Activated CD8-positive, alpha-beta memory T cell treated with anti-CD3 and anti-CD28 coated beads for 48 hours (primary cell): ENCODE results near the gene LRRC1.

Experiments used
- DNase-seq, 3 experiments: peaks; one replicate each; pipeline ENCODE4 v3.0.0-alpha.2; 2020; ENCODE audit warnings: low read depth in 2 of 3, low spot score in 2 of 3

The LRRC1 gene

GRCh38 chr6:53813801-53814200, 19.0 kb downstream of the LRRC1 start:
- DNase-seq = no peak

GRCh38 chr6:53814353-53814752, 19.5 kb downstream of the LRRC1 start:
- DNase-seq = no peak

- no peak for DNase-seq
These were observed 20.7 kb downstream of the LRRC1 start for GRCh38 chr6:53815381-53816119.

- DNase-seq = no peak
These were observed 24.2 kb downstream of the LRRC1 start for GRCh38 chr6:53818858-53819609.

GRCh38 chr6:53822401-53823125, 27.8 kb downstream of the LRRC1 start:
- no peak for DNase-seq

GRCh38 chr6:53824714-53825113, 29.9 kb downstream of the LRRC1 start:
- DNase-seq = no peak

- DNase-seq = no peak
These were observed 30.9 kb downstream of the LRRC1 start for GRCh38 chr6:53825532-53826321.

GRCh38 chr6:53827531-53827930, 32.7 kb downstream of the LRRC1 start:
- no peak for DNase-seq

GRCh38 chr6:53828215-53828614, 33.4 kb downstream of the LRRC1 start:
- DNase-seq = no peak

GRCh38 chr6:53828966-53829697, 34.3 kb downstream of the LRRC1 start:
- DNase-seq = no peak

GRCh38 chr6:53829698-53830221, 35.0 kb downstream of the LRRC1 start:
- no peak for DNase-seq

GRCh38 chr6:53830366-53830765, 35.6 kb downstream of the LRRC1 start:
- no peak for DNase-seq

GRCh38 chr6:53831081-53831869, 36.5 kb downstream of the LRRC1 start:
- DNase-seq = no peak

- DNase-seq = no peak
These were observed 37.3 kb downstream of the LRRC1 start for GRCh38 chr6:53831936-53832660.

- no peak for DNase-seq
These were observed 38.4 kb downstream of the LRRC1 start for GRCh38 chr6:53833155-53833554.

- DNase-seq = no peak
These were observed 39.3 kb downstream of the LRRC1 start for GRCh38 chr6:53834132-53834531.

GRCh38 chr6:53837865-53838769, 43.3 kb downstream of the LRRC1 start:
- no peak for DNase-seq

GRCh38 chr6:53840027-53840426, 45.2 kb downstream of the LRRC1 start:
- DNase-seq = no peak
